ENCODE measurements around the gene TYR. TPM values are rescaled to one million over a fixed set of nuclear protein-coding genes. Genes with fewer than 3 reads are reported as not detected.

TYR gene
- not detected in 2 replicates for total RNA-seq

DNA sequence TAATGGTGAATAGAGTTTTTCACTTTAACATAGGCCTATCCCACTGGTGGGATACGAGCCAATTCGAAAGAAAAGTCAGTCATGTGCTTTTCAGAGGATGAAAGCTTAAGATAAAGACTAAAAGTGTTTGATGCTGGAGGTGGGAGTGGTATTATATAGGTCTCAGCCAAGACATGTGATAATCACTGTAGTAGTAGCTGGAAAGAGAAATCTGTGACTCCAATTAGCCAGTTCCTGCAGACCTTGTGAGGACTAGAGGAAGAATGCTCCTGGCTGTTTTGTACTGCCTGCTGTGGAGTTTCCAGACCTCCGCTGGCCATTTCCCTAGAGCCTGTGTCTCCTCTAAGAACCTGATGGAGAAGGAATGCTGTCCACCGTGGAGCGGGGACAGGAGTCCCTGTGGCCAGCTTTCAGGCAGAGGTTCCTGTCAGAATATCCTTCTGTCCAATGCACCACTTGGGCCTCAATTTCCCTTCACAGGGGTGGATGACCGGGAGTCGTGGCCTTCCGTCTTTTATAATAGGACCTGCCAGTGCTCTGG, at the start of gene TYR:
TYR (plus strand) TSS at position 185 of the 541 bp plus-strand sequence; CDS start at position 264, 79 bp downstream.
- no peaks in the 10 kb centered on the region for H3K27me3 Mint-ChIP-seq (ENCODE audit: insufficient read depth)
- H3K9me3 Mint-ChIP-seq = no peaks in the 10 kb centered on the region
- no peaks in the 10 kb centered on the region for H3K36me3 Mint-ChIP-seq (ENCODE audit: low read depth)
- H3K4me3 Mint-ChIP-seq = no peak within 1 kb of the TSS
- no peaks in the 10 kb centered on the region for H3K4me1 Mint-ChIP-seq (ENCODE audit: low read depth)
- DNase-seq (ENCODE audit: low spot score) = no peak
- no peak within 1 kb of the TSS for H3K27ac Mint-ChIP-seq
- intact Hi-C loops (cut with micrococcal nuclease) = no loop called here

DNA sequence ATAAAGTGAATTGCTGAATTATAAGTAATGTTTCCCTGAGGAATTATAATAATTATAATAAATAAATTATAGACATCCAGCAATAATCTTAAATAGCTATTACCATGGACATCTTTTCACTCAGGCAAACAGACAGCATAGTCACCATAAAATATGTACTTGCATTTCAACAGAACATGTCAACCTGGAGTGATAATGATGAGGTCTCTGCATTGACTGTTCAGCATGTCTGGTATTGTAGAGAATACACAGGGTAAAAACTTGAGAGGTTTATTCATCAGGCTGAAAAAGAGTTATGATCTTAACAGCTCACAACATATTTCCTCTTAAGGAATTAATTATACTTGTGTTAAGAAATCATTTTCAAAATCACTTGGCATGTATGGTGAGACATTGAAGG, 41.1 kb upstream of the TYR start:
- Mint-ChIP-seq H3K9me3 (no peaks in the 10 kb centered on the region), H3K4me1 (ENCODE audit: low read depth) (no peaks in the 10 kb centered on the region), H3K27ac (no peak overlapping the region), H3K4me3 (no peak overlapping the region), H3K36me3 (ENCODE audit: low read depth) (no peaks in the 10 kb centered on the region), H3K27me3 (ENCODE audit: insufficient read depth) (no peaks in the 10 kb centered on the region)
- intact Hi-C loops (cut with micrococcal nuclease) = no loop called here
- no peak for DNase-seq (ENCODE audit: low spot score)

DNA sequence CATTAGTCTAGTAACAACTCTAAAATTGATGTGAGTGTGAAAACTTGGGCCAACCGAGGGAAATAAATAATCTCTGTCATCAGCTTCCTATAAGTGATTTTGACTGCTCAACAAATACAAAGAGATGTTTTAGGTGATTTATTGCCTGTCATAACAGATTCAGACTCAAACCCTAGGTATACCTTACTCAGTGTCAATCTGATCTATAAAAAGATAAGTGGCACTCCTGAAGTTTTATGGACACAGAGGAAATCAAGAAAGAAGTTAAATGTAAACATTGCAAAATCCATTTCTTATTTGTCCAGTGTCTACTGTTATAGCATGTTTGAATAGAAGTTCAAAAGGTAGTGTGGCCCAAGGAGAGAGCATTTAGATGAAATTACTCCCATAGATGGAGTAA, 30.4 kb upstream of the TYR start:
- Mint-ChIP-seq H3K36me3 (ENCODE audit: low read depth) (no peaks in the 10 kb centered on the region), H3K9me3 (no peaks in the 10 kb centered on the region), H3K4me1 (ENCODE audit: low read depth) (no peaks in the 10 kb centered on the region), H3K27ac (no peak overlapping the region), H3K4me3 (no peak overlapping the region), H3K27me3 (ENCODE audit: insufficient read depth) (no peaks in the 10 kb centered on the region)
- no peak for DNase-seq (ENCODE audit: low spot score)
- intact Hi-C loops (cut with micrococcal nuclease) = no loop called here

DNA sequence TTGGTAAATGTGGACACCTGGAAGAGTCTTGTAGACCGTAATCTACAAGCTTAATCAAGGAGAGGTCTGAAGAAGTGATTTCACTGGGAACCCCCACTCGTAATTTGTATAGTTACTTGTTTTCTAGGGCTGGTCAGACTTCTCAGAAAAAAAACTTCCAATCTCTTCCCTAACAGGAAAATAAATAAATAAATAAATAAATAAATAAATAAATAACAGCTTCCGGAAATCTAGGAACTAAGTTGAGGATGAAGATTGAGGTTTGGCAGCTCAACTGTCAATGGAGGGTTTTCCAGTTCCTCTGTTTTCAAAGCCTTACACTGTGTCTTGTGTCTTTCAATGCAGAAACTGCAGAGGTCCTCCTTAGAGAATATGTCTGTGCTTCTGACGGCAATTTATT, 17.7 kb upstream of the TYR start:
- Mint-ChIP-seq H3K27me3 (ENCODE audit: insufficient read depth) (no peaks in the 10 kb centered on the region), H3K9me3 (no peaks in the 10 kb centered on the region), H3K4me1 (ENCODE audit: low read depth) (no peaks in the 10 kb centered on the region), H3K36me3 (ENCODE audit: low read depth) (no peaks in the 10 kb centered on the region), H3K4me3 (no peak overlapping the region), H3K27ac (no peak overlapping the region)
- no peak for DNase-seq (ENCODE audit: low spot score)
- intact Hi-C loops (cut with micrococcal nuclease) = no loop called here

DNA sequence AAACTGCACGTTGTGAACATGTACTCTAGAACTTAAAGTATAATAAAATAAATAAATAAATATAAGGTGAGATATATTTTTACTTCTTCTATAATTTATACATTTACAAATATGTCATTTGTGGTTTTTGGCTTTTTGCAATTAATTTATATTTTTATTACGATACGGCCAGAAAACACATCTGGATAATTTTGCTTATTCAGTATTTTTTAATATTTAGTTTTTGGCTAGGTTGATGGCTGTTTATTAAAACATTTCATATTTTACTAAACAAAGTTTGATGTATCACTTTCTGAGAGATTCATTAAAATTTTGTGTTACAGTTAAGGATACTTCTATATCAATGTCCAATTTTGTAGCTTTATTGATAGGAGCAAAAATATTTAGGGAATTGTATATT, 15.7 kb upstream of the TYR start:
- H3K9me3 Mint-ChIP-seq = no peaks in the 10 kb centered on the region
- intact Hi-C loops (cut with micrococcal nuclease) = no loop called here
- H3K27ac Mint-ChIP-seq = no peak overlapping the region
- no peaks in the 10 kb centered on the region for H3K36me3 Mint-ChIP-seq (ENCODE audit: low read depth)
- DNase-seq (ENCODE audit: low spot score) = no peak
- H3K4me1 Mint-ChIP-seq (ENCODE audit: low read depth) = no peaks in the 10 kb centered on the region
- H3K27me3 Mint-ChIP-seq (ENCODE audit: insufficient read depth) = no peaks in the 10 kb centered on the region
- no peak overlapping the region for H3K4me3 Mint-ChIP-seq

DNA sequence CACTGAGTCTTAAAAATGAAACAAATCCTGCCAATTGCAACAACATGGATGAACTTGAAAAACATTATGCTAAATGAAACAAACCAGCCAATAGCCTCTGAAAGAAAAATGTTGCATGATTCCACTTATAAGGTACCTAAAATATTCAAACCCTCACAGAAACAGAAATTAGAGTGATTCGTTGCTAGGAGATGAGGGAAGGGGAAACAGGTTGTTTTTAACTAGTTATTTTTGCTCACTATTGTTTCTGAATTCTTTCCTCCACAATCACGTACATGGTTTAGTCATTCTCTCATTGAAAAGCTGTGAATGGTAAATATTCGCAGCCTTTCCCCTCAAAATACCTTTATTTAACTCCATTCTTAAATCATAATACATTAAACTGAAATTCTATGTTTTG, 14.0 kb upstream of the TYR start:
- intact Hi-C loops (cut with micrococcal nuclease) = no loop called here
- H3K27ac Mint-ChIP-seq = no peak overlapping the region
- no peaks in the 10 kb centered on the region for H3K4me1 Mint-ChIP-seq (ENCODE audit: low read depth)
- no peak for DNase-seq (ENCODE audit: low spot score)
- no peak overlapping the region for H3K4me3 Mint-ChIP-seq
- no peaks in the 10 kb centered on the region for H3K27me3 Mint-ChIP-seq (ENCODE audit: insufficient read depth)
- H3K36me3 Mint-ChIP-seq (ENCODE audit: low read depth) = no peaks in the 10 kb centered on the region
- H3K9me3 Mint-ChIP-seq = no peaks in the 10 kb centered on the region

DNA sequence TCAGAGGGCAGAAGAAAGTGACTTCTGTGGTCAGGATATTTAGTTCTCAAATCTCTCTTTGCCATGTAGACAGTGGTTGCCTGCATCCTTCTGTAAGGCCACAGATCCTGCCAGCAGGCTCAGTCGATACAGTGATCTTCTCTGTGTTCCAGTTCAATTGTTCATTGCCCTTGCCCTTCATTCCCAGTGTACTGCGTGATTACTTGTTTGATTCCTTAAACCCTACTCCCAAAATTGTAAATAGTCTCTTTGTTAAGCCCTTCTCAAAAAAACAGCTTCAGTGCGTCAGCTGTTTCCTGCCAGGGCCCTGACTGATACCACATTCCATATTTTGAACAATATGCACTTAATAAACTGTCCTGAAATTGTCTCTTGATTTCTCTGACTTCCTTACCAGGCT, 9.3 kb upstream of the TYR start:
- DNase-seq (ENCODE audit: low spot score) = no peak
- H3K4me3 Mint-ChIP-seq = no peak overlapping the region
- no peaks in the 10 kb centered on the region for H3K36me3 Mint-ChIP-seq (ENCODE audit: low read depth)
- no peaks in the 10 kb centered on the region for H3K9me3 Mint-ChIP-seq
- no peak overlapping the region for H3K27ac Mint-ChIP-seq
- H3K4me1 Mint-ChIP-seq (ENCODE audit: low read depth) = no peaks in the 10 kb centered on the region
- H3K27me3 Mint-ChIP-seq (ENCODE audit: insufficient read depth) = no peaks in the 10 kb centered on the region
- intact Hi-C loops (cut with micrococcal nuclease) = no loop called here

DNA sequence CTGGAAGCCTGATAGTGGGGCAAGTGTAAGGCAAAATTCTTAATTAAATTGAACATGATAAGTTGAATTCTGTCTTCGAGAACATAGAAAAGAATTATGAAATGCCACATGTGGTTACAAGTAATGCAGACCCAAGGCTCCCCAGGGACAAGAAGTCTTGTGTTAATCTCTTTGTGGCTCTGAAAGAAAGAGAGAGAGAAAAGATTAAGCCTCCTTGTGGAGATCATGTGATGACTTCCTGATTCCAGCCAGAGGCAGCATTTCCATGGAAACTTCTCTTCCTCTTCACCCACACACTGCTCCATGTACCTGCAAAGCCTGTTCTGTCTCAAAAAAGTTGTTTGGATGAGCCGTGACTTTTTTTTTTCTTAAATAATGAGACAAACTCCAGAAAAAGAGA, 1.9 kb upstream of the TYR start:
- intact Hi-C loops (cut with micrococcal nuclease) = no loop called here
- no peaks in the 10 kb centered on the region for H3K9me3 Mint-ChIP-seq
- DNase-seq (ENCODE audit: low spot score) = no peak
- H3K27me3 Mint-ChIP-seq (ENCODE audit: insufficient read depth) = no peaks in the 10 kb centered on the region
- no peak overlapping the region for H3K4me3 Mint-ChIP-seq
- no peaks in the 10 kb centered on the region for H3K4me1 Mint-ChIP-seq (ENCODE audit: low read depth)
- no peak overlapping the region for H3K27ac Mint-ChIP-seq
- no peaks in the 10 kb centered on the region for H3K36me3 Mint-ChIP-seq (ENCODE audit: low read depth)

DNA sequence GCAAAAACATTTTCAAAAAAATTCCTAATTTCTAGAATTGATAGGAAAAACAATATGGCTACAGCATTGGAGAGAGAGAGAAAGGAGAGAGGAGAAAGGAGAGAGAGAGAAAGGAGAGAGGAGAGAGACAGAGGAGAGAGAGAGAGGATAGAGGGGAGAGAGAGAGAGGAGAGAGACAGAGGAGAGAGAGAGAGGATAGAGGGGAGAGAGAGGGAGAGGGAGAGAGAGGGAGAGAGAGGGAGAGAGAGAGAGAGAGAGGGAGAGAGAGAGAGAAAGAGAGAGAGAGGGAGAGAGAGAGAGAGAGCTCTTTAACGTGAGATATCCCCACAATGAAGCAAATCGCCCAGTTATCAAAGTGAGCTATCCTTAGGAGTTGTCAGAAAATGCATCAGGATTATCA, 737 bp upstream of the TYR start:
- no peaks in the 10 kb centered on the region for H3K4me1 Mint-ChIP-seq (ENCODE audit: low read depth)
- H3K9me3 Mint-ChIP-seq = no peaks in the 10 kb centered on the region
- DNase-seq (ENCODE audit: low spot score) = no peak
- H3K36me3 Mint-ChIP-seq (ENCODE audit: low read depth) = no peaks in the 10 kb centered on the region
- H3K4me3 Mint-ChIP-seq = no peak overlapping the region
- no peak overlapping the region for H3K27ac Mint-ChIP-seq
- H3K27me3 Mint-ChIP-seq (ENCODE audit: insufficient read depth) = no peaks in the 10 kb centered on the region
- intact Hi-C loops (cut with micrococcal nuclease) = no loop called here

DNA sequence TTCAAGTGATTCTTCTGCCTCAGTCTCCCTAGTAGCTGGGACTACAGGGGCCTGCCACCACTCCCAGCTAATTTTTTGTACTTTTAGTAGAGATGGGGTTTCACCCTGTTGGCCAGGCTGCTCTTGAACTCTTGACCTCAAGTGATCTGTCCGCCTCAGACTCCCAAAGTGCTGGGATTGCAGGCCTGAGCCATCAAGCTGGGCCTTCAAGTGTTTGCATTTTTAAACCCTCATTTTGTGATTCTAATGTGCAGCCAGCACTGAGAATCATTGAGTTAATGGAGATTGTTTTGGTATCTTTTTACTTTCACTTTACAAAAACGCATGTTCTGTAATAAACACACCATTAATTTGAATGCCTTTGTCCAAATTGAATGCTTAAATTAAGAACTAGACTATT, 3.4 kb downstream of the TYR start:
- Mint-ChIP-seq H3K27ac (no peak overlapping the region), H3K9me3 (no peaks in the 10 kb centered on the region), H3K27me3 (ENCODE audit: insufficient read depth) (no peaks in the 10 kb centered on the region), H3K4me1 (ENCODE audit: low read depth) (no peaks in the 10 kb centered on the region), H3K4me3 (no peak overlapping the region), H3K36me3 (ENCODE audit: low read depth) (no peaks in the 10 kb centered on the region)
- no peak for DNase-seq (ENCODE audit: low spot score)
- intact Hi-C loops (cut with micrococcal nuclease) = no loop called here

DNA sequence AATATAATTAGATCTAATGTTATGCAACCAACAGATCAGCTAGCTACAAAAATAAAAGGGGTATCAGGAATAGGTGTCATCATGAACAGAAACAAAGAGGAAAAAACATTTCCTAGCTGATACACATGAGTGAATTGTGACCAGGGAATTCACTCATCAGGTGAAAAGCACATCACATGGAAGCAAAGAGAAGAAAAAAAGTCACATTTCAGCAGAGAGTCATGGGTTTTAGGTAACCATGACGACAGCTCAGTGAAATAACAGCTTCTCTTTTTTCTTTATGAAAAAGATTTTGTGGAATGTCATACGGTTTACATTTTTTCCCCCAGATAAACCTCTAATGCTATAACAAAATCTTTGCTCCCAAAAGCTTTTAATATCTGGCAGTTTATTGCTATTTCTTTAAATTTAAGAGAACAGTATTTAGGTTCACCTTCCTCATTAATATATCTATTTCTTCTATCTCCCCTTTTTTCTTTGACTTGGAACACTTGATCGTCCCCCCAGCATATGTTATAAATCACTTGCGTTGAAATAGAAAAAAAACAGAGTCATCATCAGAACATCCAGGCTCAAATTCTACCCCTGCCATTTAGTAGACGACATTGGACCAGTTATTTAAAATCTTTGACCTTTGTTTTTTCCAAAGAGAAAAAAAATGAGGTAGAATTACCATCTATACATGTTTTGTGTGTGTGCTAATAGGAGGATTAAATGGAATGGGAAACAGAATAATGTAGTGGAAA, 5.3 kb downstream of the TYR start:
- no peaks in the 10 kb centered on the region for H3K9me3 Mint-ChIP-seq
- H3K4me3 Mint-ChIP-seq = no peak overlapping the region
- no peaks in the 10 kb centered on the region for H3K36me3 Mint-ChIP-seq (ENCODE audit: low read depth)
- no peak for DNase-seq (ENCODE audit: low spot score)
- H3K27me3 Mint-ChIP-seq (ENCODE audit: insufficient read depth) = no peaks in the 10 kb centered on the region
- no peak overlapping the region for H3K27ac Mint-ChIP-seq
- H3K4me1 Mint-ChIP-seq (ENCODE audit: low read depth) = no peaks in the 10 kb centered on the region
- intact Hi-C loops (cut with micrococcal nuclease) = no loop called here

DNA sequence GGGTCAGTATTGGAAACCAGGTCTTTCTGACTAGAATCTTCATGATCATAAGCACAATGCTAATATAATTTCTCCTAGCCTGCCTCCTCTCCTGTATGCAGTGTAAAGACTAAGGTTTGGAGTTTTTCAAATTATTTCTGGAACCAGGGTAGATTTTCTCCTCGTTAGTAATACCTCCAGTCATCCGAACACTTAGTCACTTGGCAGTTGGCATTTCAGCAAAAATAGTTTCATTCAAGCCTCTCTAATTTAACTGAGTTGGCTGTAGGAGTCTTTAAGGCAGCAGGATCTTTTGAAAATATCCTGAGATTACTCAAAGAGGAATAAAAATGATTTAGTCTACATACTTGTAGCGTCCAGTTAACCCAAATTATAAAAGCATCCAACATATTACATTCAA, 6.3 kb downstream of the TYR start:
- H3K4me1 Mint-ChIP-seq (ENCODE audit: low read depth) = no peaks in the 10 kb centered on the region
- no peaks in the 10 kb centered on the region for H3K27me3 Mint-ChIP-seq (ENCODE audit: insufficient read depth)
- H3K27ac Mint-ChIP-seq = no peak overlapping the region
- H3K9me3 Mint-ChIP-seq = no peaks in the 10 kb centered on the region
- no peaks in the 10 kb centered on the region for H3K36me3 Mint-ChIP-seq (ENCODE audit: low read depth)
- no peak overlapping the region for H3K4me3 Mint-ChIP-seq
- intact Hi-C loops (cut with micrococcal nuclease) = no loop called here
- DNase-seq (ENCODE audit: low spot score) = no peak

DNA sequence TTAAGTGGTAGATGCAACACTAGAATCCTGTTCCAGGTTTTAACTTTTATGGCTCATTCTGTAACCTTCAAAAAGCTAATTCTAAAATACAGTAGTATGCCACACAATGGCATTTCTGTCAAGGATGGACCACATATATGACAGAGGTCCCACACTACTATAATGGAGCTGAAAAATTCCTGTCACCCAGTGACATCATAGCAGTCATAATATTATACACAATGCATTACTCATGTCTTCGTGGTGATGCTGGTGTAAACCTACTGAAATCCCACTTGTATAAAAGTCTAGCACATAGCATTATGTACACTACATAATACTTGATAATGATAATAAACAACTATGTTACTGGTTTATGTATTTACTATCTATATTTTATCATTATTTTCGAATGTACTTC, 12.1 kb downstream of the TYR start:
- Mint-ChIP-seq H3K27me3 (ENCODE audit: insufficient read depth) (no peaks in the 10 kb centered on the region), H3K9me3 (no peaks in the 10 kb centered on the region), H3K4me1 (ENCODE audit: low read depth) (no peaks in the 10 kb centered on the region), H3K36me3 (ENCODE audit: low read depth) (no peaks in the 10 kb centered on the region), H3K27ac (no peak overlapping the region), H3K4me3 (no peak overlapping the region)
- no peak for DNase-seq (ENCODE audit: low spot score)
- intact Hi-C loops (cut with micrococcal nuclease) = no loop called here

DNA sequence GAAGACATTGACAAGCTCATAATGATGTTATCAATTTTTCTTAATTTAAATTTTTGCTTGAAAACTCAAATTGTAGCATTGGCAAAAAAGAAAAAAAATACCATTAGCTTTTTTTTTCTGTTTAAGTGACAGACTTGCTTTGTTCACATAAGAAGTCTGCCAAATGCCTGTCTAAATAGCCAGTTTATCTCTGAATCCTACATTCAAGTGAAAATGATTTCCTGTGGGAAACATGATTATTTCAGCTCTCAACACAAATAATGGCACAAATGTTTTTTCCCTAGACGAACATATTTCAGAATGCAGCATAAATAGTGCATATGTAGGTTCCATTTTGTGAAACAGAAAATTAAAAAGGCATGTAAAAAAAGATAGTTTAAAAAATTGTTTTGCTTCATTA, 23.5 kb downstream of the TYR start:
- DNase-seq (ENCODE audit: low spot score) = no peak
- H3K4me3 Mint-ChIP-seq = no peak overlapping the region
- H3K27ac Mint-ChIP-seq = no peak overlapping the region
- no peaks in the 10 kb centered on the region for H3K4me1 Mint-ChIP-seq (ENCODE audit: low read depth)
- no peaks in the 10 kb centered on the region for H3K27me3 Mint-ChIP-seq (ENCODE audit: insufficient read depth)
- H3K9me3 Mint-ChIP-seq = no peaks in the 10 kb centered on the region
- intact Hi-C loops (cut with micrococcal nuclease) = no loop called here
- H3K36me3 Mint-ChIP-seq (ENCODE audit: low read depth) = no peaks in the 10 kb centered on the region

Data from activated T-helper 1 cell treated with anti-CD3 and anti-CD28 coated beads, Interleukin-12 subunit alpha, Interleukin-12 subunit beta, Interleukin-2, Interleukin-4 antibody, amounts not matched to agents 30 ng/mL and 10 ng/mL and 1 ng/mL, durations not matched to agents 14 hours and 24 hours and 36 hours (primary cell).